ENCODE results near the gene NUPR2.
"Not testable (repeated sequence)": the region's sequence is repeated elsewhere in the genome, so short reads cannot be mapped to it uniquely, and the experiment has no call there.

NUPR2 gene

DNA sequence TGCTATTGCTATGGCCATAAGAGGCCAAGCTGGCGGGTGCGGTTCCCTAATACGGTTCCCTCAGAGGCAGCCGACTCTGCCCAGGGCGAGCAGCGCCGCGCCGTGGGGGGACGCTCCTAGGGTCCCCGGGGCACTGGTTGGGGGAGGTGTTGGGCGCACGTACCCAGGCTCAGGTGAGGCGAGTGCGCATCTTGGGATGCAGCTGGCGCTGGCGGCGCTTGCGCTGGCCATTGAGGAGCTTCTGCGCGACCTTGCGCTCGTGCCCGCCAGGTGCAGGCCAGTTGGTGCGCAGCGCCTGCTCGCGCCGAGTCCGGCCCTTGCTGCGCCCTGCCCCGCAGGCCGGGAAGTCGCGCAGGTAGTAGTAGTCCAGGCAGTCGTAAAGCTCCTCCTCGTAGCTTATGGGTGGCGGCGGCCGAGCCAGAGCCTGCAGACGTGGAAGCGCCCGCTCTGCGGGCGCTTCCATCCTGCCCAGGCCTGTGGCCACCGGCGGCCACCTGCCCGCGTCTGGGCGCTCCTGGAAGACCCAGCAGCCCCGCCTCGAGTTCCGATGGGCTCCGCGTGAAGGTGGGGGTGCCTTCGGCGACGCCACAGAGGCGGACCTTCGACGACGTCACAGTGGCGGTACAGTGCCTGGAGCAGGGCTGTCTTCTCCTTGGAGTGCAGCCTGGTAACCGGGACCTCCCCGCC, at the start of gene NUPR2:
TSS of gene NUPR2 (minus strand) at position 566 of the 687 bp plus-strand sequence. CDS start at position 463, 103 bp downstream.
- POLR2A ChIA-PET: no interaction called here
- no peak for TF ChIP-seq CTCF (IDR thresholded peaks at IDR 0.05; ENCODE audit: insufficient read depth, low read length, missing control alignments)
- DNase-seq (ENCODE audit: low read depth, low spot score): no peak
- CTCF ChIA-PET: no interaction called here
- no peak within 1 kb of the TSS for H3K4me3 ChIP-seq (ENCODE audit: low read depth, low read length)

- TF ChIP-seq CTCF (IDR thresholded peaks at IDR 0.05; ENCODE audit: insufficient read depth, low read length, missing control alignments): no peak
- DNase-seq (ENCODE audit: low read depth, low spot score): no peak
Observed at GRCh38 chr7:56157238-56157790, 41.1 kb upstream of the NUPR2 start.

DNA sequence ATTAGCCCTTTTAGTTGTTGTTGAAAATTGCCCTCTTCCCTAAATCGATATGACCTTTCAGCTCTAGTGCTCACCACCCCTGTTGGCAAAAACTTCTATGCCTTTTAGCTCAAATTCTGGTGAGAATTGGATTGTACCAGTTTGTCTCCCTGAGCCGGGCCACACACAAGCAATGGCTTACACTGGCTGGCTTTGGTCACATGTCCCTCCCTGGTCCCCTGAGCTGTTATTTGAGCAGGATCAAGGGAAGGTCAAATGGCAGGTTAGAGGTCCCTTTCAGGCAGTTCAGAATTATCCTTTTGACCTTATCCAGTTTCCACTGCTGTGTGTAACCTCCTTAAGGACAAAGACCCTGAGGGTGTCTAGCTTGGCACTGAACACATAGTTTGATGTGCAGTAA, 14.8 kb upstream of the NUPR2 start:
- CTCF ChIA-PET; H3K4me3 ChIP-seq (ENCODE audit: low read depth, low read length); DNase-seq (ENCODE audit: low read depth, low spot score); POLR2A ChIA-PET: not testable (repeated sequence)

More at GRCh38 chr7:56157238-56157790, 41.1 kb upstream of the NUPR2 start:
- H3K4me3 ChIP-seq (ENCODE audit: low read depth, low read length): no peak overlapping the region
- ChIA-PET POLR2A (no interaction called here), CTCF (no interaction called here)

GRCh38 chr7:56127241-56127975, 11.2 kb upstream of the NUPR2 start:
- no peak for TF ChIP-seq CTCF (IDR thresholded peaks at IDR 0.05; ENCODE audit: insufficient read depth, low read length, missing control alignments)
- H3K4me3 ChIP-seq (ENCODE audit: low read depth, low read length): no peak overlapping the region
- POLR2A ChIA-PET: no interaction called here
- no peak for DNase-seq (ENCODE audit: low read depth, low spot score)
- CTCF ChIA-PET: no interaction called here

- H3K4me3 ChIP-seq (ENCODE audit: low read depth, low read length): no peak overlapping the region
- ChIA-PET POLR2A (no interaction called here), CTCF (no interaction called here)
- DNase-seq (ENCODE audit: low read depth, low spot score): no peak
- TF ChIP-seq CTCF (IDR thresholded peaks at IDR 0.05; ENCODE audit: insufficient read depth, low read length, missing control alignments): no peak
Observed at GRCh38 chr7:56125831-56126230, 9.6 kb upstream of the NUPR2 start.

- no peak for TF ChIP-seq CTCF (IDR thresholded peaks at IDR 0.05; ENCODE audit: insufficient read depth, low read length, missing control alignments)
- DNase-seq (ENCODE audit: low read depth, low spot score): no peak
- no peak overlapping the region for H3K4me3 ChIP-seq (ENCODE audit: low read depth, low read length)
- ChIA-PET CTCF (no interaction called here), POLR2A (no interaction called here)
Observed at GRCh38 chr7:56124981-56125380, 8.8 kb upstream of the NUPR2 start.
